GM18519 (cell line): Measurements from ENCODE around the gene IGF2BP2.
"Not testable (repeated sequence)": the region's sequence is repeated elsewhere in the genome, so short reads cannot be mapped to it uniquely, and the experiment has no call there.

Experiments used
- ATAC-seq: cut with Tn5 transposase; IDR thresholded peaks from one replicate; pipeline ENCODE4 v1.9.1; 2021; ENCODE audit warnings: mild to moderate bottlenecking, moderate library complexity; ENCODE audit not compliant: unreplicated experiment, low FRiP score

Gene IGF2BP2

DNA sequence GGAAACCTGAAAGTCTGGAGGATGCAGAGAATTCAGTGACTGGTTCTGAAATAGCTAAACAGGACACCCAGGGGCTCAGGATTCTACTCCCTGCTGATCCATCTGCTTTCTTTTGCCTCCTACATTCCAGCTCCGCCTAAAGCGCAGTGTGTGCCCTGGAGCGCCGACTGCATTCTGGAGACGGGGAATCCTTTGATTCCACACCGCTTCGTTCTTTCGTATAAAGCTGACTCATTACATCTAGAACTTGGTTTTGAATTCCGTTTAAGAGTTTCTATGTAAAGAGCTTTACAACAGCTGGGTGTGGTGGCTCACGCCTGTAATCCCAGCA is 177.0 kb downstream of the IGF2BP2 start:
- ATAC-seq, result no peak

DNA sequence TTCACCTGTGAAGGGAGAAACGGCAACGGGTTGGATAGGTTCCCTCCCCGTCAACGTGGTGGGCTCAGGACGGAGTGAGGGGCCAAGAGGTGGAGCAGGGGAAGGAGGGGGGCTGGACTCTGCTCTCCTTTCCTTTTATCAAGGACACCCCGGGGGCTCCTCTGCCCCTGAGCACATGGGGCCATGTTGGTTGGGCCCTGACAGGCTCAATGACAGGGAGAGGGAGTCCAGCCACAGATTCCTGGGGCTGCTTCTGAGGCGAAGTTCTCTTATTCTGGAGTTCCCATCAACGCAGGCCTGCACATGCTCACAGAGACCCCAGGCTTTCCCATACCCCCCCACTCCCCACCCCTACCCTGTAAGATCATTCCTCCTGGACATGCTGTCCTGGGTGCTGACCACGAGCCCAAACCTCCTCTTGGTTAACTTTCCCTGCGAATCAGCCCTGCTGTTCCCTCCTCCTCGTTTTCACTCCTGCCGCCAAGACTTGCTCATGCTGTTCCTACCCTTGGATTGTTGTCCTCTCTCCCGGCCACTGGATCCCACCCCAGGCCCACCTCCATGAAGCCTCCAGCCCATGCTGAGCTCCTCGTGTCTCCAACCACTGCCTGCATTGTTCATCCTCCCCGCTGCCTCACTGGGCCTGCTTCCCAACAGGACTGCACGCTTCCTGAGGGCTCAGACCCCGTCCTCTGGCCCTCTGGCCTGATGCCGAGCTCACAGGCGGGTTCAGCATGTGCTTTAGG is 177.5 kb downstream of the IGF2BP2 start:
- no peak for ATAC-seq

DNA sequence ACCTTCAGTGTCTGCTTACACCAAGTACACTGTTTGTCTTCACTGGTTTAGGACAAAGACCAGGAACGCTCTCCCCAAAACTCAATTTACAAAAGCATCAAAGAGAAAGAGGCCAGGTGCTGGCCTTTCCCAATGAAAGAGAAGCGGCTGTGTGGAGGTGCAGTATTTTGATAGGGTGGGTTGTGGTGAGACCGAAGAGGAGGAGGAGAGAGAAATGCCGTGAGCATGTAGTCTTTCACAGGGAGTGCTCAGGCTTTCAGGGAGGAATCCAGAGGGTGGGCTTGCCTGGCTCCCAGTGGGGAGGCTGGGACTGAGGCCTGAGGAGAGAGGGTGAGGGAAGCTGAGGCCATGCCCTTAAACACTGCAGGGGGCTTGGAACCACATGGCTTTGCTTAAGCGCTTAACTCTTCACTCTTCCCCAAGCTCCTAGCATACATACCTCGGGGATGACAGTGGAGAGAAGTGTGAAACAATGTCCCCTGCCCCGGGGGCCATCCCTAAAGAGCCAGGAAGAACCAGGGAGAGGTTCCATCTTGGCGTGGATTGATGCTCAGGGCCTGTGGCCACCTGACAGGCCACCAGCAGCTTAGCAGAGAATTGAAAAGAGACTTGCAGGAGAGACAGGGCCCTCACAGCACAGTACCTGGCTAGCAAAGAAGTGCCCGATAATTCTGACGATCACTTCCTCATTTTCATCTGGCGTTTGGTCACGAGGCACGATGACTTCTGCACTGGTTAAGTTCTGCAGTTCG is 178.3 kb downstream of the IGF2BP2 start:
- ATAC-seq, result no peak

- no peak for ATAC-seq
These were observed 179.1 kb downstream of the IGF2BP2 start for GRCh38 chr3:185645596-185646381.

DNA sequence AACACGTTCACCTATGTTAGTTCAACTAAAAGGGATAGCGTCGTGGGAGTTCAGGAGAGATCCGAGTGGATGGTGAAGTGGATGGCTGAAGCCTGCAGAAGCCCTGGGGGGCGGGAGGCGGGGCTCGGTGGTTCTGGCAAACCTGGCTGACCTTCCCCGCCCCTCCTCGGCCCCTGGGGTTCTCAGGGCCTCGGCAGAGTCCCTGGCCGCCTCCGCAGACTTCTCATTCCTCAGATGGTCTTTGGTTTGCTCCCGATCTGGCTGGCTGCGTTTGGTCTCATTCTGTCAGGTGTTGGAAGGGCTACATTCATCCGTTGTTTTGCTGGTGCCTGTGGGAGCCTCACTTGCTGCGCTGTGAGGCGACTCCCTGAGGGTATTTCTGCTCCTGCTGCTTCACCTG is 179.7 kb downstream of the IGF2BP2 start:
- not testable (repeated sequence) for ATAC-seq

DNA sequence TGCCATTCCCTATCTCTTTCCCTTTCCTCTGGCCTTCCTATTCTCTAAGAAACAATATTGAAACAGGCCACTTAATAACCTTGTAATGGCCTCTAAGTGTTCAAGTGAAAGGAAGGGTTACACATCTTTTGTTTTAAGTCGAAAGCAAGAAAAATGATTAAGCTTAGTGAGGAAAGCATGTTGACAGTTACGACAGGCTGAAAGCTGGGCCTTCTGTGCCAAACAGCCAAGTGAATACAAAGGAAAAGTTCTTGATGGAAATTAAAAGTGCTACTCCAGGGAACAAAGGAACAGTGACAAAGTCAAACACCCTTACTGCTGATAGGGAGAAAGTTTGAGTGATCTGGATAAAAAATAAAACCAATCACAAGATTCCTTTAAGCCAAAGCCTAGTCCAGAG is 184.5 kb downstream of the IGF2BP2 start:
- no peak for ATAC-seq

DNA sequence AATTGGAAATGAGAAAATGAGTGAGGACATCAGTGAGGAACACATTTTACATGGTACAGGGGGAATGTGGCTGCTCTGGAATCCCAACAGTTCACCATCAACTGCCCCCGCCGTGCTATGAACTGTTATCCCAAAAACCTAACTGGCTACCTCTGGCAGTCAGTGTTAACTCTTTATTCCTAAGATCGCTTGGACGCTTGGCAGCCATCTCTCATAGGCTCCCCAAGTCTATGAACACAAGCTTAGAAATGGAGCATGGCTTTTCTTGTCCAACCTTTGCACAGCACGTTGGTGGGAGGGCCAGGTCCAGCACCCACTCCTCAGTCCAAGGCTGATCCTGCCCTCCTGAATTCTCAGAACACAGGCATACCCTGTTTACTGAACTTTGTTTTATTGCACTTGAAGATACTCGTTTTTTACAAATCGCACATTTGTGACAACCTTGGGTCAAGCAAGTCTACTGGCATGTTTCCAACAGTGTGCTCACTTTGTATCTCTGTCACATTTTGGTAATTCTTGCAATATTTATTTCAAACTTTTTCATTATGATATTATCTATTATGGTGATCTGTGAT is 185.1 kb downstream of the IGF2BP2 start:
- ATAC-seq, result no peak

GRCh38 chr3:185638651-185639050 is 186.2 kb downstream of the IGF2BP2 start:
- ATAC-seq, result not testable (repeated sequence)

DNA sequence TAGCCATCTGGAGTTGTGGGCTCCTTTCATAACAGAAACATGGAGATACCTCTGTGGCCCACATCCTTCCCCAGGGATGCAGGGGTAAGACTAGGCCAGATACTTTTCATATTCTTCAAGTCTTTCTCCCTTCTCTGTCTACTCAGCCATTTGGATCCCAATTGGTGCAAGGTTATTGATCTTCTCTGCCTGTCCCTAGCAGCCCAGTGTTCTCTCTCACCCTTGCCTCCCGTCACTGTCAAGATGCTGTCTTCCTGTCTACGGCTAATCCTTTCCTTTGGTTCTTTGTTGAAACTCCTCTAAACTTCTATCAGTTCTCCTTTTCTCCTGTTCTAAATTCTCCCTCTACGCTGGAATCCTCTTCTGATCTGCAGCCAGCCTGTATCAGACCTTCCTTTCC is 187.5 kb downstream of the IGF2BP2 start:
- no peak for ATAC-seq

DNA sequence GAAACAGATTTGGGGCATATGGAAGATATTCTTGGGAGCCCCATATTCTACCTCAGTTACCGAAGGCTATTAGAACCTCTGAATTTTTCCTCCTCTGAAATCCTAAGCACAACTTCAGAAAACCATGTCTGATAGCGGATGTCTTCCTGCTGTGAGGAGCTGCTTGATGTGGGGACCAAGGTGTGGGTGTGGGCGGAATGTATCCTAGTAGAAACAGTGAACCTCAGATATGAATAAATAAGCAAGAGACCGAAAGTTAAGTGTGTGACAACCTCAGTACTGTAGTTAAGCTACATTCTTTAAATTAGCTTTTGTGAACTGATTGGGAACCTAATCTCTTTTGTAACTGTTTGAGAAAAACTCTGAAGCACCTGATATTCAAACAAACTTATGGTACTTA is 191.8 kb downstream of the IGF2BP2 start:
- ATAC-seq, result no peak

DNA sequence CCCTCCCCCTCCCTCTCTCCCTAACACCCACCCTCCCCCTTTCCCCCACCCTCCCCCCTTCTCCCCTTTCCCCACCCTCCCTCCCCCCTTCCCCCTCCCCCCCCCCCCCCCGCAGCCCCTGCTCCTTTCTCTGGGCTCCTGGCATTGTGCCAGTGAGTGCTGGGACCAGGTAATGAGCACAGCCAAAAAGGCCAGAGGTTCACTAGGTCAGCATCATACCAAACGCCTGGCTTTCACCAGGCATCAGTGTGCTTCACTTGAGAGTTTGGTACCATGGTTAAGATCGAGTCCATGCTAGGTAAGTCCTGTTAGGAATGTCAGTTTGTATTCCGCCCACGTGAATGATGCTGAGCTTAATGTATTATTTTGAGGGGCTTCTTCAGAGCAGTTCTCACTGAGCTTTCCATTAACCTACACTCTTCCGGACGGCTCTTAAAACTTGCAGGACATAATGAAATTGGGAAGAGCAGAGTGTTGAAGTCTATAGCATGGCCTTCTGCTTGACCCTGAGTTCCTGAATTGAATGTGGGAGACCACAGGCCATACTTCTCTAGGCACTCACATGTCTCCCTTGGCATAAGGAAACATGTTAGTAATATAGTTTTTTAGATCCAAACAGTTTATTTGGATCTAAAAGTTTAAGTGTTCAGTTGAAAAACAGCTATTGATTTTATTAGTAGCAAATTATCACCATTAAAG is 193.2 kb downstream of the IGF2BP2 start:
- ATAC-seq, result no peak

DNA sequence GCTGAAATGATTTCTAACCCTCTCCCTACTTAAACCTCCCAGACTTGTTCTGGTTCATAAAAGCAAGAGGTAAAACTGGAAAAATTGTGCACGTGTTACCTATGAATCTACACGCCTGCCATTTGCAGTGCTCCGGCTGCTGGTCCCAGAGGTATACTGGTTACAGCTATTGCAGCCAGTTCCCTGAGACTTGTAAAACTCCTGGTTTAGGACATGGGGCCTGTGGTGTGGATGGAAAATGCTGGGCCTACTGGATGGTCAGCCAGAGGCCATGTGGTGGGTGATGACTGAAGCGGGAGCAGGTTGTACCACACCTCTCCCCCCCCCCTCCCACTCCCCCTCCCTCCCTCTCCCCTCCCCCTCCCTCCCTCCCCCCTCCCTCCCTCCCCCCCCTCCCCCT is 193.7 kb downstream of the IGF2BP2 start:
- ATAC-seq, result no peak

- no peak for ATAC-seq
These were observed 194.6 kb downstream of the IGF2BP2 start for GRCh38 chr3:185630182-185630622.

- ATAC-seq, result no peak
These were observed 195.2 kb downstream of the IGF2BP2 start for GRCh38 chr3:185629554-185630181.

DNA sequence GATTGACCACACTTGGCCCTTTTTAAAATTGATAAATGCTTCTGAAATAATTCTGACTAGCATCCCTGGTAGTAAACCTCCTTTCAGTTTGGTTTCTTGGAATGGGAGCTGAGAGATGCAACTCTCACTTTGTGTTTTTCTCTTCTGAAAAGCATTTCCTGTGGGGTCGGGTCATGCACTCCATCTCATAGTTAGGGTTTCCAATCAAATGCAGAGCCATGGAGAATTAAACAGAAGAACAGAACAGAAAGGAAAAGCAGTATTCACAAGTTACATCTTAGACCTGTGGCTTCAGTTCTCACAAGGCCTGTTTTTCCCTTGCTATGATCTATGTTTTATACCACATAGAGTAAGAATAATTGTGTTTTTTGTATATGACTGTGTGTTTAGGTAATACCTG is 199.1 kb downstream of the IGF2BP2 start:
- ATAC-seq, result no peak

DNA sequence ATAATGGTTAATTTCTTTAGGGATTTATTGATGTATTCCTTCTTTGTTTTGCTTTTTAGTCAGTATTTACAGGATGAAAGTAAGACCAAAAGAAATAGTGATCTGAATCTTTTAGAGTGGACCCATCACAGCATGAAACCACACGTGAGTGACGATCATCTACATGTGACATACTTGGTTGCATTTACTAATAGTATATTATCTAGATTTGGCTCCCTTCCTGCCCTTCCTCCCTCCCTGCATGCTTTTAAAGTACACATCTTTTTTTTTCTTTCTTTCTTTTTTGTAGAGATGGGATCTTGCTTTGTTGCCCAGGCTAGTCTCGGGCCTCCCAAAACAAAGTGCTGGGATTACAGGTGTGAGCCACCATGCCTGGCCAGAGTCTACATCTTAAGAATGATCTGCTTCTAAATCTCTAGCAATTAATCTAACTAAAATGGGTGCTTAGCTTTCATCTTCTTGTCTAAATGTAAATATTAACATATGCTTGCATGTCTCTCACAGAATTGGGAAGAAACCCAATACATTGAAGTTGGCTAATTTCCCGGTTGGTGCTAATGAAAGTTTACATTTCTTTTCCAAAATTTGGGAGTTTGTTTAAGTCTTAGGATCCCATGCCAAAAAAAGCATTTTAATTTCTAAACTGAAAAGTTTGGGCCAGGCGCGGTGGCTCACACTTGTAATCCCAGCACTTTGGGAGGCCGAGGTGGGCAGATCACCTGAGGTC is 200.7 kb downstream of the IGF2BP2 start:
- ATAC-seq, result no peak

DNA sequence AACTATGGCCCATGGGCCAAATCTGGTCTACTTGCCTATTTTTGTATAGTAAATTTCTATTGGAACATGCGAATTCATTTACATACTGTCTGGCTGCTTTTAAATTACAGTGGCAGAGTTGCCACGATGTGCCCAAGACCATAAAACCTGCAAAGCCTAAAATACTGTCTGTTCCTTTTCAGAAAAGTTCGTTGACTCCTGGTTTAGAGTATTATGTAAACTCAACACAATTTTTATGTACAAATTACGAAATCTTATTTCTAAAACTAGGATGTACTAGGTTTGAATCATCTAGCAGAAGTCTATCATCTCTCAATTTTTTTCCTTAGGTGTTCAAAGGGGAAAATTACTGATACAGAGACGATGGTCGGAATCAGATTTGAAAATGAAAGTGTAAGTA is 211.8 kb downstream of the IGF2BP2 start:
- ATAC-seq, result no peak

- ATAC-seq, result no peak
These were observed 218.6 kb downstream of the IGF2BP2 start for GRCh38 chr3:185606196-185606595.

GRCh38 chr3:185605566-185605965 is 219.3 kb downstream of the IGF2BP2 start:
- ATAC-seq, result no peak
